GM04503 (cell line): ENCODE measurements around the gene TNFAIP3.
"Not testable (repeated sequence)": the region's sequence is repeated elsewhere in the genome, so short reads cannot be mapped to it uniquely, and the experiment has no call there.

ENCODE experiments used
- DNase-seq: peaks from one replicate; pipeline ENCODE4 v3.0.0-alpha.2; 2012; ENCODE audit warnings: low read depth

Gene TNFAIP3

DNA sequence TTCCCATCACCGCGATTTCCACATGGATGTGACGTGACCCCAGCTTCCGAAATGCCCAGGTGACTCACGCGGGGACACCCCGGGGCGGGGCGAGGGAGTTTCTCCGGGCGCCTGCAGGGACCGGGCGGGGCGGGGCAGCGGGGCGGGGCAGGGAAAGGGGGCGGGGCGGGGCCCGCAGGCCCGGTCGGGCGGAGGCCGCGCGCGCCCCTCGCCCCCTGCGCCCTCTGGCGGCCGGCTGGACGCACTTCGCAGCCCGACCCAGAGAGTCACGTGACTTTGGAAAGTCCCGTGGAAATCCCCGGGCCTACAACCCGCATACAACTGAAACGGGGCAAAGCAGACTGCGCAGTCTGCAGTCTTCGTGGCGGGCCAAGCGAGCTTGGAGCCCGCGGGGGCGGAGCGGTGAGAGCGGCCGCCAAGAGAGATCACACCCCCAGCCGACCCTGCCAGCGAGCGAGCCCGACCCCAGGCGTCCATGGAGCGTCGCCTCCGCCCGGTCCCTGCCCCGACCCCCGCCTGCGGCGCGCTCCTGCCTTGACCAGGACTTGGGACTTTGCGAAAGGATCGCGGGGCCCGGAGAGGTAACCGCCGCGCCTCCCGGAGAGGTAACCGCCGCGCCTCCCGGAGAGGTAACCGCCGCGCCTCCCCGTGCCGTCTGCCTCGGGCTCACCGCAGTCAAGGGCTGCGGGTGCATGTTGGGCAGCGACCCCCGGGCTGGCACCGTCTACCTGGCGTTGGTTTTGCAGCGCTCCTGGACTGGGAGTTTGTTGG is at the start of gene TNFAIP3:
TSS of gene TNFAIP3 (plus strand) at position 346 of the 771 bp plus-strand sequence. CDS start 3,969 bp downstream, outside the sequence.
- DNase-seq = peak; percentile 59

DNA sequence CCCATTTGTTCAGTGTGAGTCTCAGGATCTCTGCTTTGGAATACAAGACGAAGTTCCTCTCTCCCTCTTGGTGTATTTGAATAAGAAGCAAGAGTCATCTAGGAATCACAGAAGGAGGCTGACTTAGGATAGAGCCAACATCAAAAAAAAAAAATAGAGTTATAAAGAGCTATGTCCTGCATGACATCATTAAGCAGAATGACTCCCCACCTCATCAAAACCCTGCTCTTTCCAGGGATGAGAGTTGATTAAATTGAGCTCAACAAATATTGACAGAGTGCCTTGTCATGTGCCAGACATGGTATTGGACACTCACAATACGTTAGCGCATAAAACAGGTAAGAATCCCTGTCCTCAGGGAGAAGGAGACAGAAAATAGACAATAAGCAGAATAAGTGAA is 48.6 kb upstream of the TNFAIP3 start:
- DNase-seq = no peak

DNA sequence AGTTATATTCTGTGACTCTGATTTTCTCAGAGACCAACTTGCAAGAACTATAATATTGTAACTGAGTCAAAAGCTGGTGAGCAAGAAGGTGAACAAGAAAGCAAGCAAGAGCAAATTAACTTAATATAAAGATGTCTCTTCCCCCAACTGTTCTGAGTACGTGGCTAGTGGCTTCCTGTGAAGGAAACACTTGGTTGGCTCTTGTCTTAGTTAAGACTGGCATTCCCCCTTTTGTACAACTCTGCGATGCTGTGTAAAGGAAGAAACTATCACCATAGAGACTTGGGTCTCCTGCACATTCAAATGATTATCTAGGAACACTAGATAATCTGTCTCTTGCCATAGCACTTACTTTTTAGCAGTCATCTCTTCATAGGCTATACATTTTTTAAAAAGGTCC is 47.3 kb upstream of the TNFAIP3 start:
- DNase-seq = no peak

DNA sequence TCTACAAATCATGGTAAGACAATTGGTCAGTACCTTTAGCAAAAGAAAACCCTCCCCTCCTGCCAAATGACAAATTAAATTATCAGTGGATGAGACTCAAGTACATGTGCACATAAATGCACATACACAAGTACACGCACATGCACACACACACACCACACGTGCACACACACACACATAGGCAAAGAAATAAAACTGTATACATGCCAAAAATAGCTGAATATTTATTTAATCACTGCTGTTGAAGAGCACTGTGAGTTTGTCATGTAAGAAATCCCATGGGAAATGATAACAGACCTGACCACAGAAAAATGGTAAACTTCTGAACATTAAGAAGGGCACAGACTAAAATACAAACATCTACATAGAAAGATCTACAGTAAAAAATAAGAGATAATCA is 46.6 kb upstream of the TNFAIP3 start:
- no peak for DNase-seq

DNA sequence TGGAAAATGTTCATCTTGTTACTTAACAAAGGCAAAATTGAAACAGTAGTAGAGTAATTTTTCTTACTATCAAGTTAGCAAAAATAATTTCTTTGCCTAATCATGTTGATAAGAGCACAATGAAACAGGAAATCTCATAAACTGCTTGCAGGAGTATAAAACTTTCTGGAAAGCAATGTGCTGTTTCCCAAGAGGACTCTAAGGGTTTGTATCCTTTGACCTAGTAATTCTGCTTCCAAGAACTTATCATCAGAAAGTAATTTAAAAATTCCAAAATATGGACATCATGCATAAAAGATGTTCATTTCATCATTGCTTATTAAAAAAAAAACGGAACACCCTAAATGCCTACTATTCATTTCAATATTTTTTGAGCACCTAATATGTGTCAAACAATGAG is 46.1 kb upstream of the TNFAIP3 start:
- peak; percentile 40 for DNase-seq

DNA sequence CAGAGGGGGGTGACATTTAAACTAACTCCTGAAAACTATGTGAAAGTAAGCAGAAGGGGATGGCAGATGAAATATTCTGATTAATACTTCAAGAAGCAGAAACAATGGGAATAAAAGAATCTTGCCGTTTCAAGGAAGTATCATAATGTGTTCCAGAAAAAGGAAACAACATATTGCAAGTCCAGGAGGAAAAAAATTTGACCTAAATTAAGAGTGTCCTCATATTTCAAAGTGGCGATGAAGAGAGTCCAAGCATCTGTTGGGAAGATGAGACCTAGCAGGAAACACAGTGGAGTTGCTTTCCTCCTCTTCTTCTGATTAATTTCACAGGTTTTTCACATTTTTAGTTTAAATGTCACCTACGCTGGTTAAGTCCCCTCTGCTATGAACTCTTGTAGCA is 45.6 kb upstream of the TNFAIP3 start:
- DNase-seq = no peak

DNA sequence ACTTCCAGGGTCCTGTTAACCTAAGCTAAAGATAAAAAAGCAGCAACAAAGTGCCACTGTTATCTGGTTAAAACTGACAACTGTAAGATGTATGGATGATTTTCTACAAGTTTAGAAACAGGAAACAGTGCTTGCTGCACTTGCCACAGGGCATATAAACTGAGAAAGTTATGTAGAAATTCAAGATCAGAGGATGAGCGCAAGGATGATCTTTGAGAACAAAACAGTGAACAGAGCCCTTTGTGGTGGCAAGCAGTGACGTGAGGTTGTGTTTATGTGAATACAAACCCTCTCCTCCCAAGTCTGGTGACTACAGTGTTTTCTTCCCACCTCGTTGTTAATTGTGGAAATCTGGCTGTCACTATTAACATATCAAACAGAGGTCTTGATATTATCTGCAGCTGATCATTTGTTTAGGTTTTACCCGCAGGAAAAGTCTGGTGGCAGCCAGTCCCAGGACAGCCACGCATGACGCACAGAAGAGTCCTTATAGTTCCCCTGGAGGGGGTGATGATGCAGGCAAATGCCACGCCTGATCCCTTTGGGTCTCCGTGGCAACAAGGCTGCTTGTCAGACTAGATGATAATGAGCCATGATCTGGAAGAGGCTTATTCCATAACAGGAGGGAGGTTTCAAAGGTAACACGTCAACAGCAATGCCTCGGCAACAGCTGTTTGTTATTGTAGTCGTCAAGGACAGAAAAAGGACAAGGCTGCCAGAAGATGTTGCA is 43.1 kb upstream of the TNFAIP3 start:
- peak; percentile 44 for DNase-seq

DNA sequence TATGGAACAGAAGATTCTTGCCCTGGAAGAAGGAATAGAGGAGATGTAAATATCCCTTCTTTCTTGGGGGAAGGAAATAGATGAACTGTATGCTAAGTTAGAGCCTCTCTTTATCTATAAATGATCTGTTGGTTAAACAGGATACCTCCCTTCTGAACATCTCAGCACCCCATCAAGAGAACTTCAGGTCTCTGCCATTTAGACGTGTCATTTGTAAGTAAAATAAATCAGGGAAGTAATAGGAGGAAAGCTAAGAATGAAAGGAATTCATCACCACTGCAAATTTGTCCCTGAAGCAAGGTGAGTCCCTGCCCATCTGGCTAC is 42.5 kb upstream of the TNFAIP3 start:
- DNase-seq = no peak

DNA sequence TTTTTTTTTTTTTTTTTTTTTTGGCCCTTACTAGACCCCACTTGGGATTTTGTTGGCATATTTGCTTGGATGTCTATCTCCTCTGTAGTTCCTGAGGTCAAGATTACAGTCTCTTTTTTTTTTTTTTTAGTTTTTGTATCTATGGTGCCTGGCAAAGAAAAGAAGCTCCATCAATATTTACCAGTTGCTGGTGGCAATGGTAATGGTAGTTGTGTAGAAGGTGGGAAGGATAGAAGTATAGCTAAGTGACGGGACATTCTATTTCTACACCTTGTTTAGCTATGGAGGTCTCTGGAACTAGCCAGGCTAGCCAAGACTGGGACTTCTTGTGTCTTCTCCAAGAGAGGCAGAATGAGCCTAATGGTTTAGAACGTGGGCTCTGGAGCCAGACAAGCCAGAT is 42.2 kb upstream of the TNFAIP3 start:
- DNase-seq = no peak

DNA sequence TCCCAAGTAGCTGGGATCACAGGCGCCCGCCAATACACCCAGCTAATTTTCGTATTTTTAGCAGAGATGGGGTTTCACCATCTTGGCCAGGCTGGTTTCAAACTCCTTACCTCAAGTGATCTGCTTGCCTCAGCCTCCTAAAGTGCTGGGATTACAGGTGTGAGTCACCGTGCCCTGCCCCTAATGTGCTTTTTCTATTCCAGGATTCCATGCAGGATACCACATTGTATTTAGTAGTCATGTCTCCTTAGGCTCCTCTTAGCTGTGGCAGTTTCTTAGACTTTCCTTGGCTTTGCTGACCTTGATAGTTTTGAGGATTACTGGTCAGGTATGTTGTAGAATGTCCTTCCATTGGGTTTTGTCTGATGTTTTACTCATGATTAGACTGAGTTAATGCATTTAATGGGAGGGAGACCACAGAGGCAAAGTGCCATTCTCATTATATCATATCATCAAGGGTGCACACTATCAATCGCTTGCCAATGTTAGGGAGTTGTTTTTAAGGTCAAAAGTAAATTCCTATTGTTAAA is 39.6 kb upstream of the TNFAIP3 start:
- DNase-seq = no peak

DNA sequence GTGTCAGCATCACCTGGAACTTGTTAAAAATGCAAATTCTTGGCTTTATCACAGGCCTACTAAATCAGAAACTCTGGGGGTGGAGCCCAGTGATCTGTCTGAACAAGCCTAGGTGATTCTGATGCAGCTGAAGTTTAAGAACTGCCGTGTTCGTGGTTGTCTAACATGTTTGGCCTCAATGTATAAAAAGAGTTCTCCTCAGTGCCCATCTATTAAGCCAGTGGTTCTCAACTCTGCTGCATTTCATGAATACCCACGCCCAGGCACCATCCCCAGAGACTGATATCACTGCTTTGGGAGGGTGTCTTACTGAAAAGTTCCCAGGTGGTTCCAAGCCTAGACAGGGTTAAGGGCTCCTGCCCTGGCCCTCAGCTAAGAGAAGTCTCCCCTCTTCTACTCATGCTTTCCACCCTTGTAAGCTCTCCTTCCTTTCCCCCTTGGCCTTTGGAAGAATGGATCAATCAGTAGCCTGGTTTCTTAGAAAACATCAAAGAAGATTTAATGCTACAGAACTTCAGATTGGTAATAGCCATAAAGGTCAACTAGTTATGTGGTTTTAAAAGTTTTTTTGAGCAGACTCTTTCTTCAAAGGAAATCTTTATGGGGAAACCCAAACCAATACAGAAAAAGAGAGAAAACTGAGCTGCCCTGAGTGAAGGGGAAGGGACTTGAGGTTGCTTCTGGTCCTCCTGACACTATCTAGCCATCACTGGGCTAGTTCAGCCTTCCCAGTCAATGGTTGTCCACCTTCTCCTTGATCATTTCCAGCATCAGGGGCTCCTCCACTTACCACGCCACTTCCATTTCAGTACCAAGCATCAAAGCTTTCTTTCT is 38.9 kb upstream of the TNFAIP3 start:
- no peak for DNase-seq

DNA sequence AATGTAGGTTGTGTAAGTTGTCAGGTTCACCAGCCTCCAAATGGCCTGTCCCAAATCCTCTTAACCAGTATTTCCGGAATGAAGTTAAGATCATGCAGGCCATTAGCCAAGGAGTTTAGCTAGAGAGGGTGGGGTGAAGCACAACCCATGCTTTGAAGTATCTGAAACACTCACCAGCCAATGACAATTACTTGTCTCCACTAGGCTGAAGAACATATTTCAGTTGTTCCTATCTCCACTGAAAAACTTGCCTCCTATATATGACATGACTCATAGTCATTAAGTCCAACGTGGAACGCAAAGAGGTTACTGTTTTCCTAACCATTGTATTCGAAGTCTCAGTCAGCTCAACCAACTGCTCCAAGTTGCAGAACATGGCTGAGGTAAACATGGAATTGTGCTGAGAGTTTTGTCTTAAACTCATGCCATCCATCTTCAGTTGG is 37.4 kb upstream of the TNFAIP3 start:
- no peak for DNase-seq

DNA sequence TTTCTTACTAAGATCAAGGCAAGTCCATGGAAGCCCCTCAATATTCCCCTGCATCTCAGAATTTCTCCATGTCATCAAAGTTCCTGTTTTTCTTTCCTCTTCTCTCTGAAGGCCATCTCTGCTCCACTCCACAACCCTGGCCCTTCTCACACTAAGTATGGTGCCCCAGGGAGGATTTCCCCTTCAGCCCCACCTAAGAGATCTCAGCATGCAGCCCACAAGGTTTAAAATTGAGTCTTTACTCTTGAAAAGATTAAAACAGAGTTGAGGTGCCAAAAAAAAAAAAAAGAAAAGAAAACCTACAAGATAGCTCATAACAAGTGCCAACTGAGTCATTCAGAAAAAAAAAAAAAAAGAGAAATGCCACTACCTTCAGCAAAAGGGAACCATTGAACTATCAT is 36.5 kb upstream of the TNFAIP3 start:
- DNase-seq = no peak

DNA sequence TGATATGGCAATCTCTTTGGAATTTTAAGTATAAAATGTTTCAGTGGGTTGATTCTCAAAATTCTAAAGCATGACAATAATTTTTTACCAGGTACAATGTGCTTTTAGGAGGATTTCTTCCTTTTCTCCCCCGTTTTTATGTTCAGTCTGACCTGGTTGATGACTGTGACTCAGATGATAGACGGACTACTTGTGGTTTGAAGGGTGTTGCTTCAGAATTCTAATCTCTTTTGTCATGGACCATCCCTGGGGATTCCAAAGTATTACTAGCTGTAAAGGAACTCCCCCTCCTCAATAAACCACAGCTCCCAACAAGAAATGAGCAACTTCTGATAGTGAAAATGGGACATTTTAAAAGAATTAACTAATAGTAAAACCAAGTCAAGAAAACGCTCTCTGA is 34.9 kb upstream of the TNFAIP3 start:
- DNase-seq = peak; percentile 57

DNA sequence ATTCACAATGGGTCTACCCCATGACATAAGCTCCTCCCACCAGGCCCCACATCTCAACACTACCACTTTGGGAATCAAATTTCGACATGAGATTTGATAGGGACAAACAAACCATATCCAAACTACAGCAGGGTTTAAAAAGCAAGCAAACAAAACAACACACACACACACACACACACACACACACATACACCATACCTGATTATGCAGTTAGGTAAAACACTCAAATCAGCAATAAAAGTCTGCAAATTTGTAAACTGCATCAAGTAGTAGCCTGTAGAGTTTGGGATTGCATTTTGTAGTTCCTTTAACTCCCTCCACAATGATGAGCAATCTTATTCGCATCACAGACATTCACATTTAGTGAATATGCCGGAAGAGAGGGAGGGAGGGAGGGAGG is 32.6 kb upstream of the TNFAIP3 start:
- DNase-seq = no peak

DNA sequence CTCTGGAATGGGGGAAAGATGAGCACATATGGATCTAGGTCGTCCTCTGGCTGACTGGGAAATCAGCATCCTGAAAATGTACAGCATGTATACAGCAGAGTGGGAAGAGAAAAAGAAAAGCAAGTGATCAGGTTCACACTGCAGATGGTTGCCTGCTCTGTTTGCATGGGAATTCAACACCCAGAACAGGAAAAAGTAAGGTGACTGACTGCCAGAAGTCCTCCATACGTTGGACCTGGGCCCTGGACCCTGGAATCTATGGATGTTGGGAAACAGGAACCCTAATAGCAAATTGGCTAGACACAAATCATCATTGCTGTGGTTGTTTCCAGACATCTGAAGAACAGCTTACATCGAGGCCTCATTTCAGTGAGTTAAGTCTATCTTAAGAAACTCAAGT is 30.3 kb upstream of the TNFAIP3 start:
- DNase-seq = no peak

DNA sequence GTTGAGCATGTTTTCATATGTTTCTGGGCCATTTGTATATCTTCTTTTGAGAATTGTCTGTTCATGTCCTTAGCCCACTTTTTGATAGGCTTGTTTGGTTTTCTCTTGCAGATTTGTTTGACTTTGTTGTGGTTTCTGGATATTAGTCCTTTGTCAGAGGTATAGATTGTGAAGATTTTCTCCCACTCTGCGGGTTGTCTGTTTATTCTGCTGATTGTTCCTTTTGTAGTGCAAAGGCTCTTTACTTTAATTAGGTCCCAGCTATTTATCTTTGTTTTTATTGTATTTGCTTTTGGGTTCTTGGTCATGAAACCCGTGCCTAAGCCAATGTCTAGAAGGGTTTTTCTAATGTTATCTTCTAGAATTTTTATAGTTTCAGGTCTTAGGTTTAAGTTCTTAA is 29.0 kb upstream of the TNFAIP3 start:
- not testable (repeated sequence) for DNase-seq

DNA sequence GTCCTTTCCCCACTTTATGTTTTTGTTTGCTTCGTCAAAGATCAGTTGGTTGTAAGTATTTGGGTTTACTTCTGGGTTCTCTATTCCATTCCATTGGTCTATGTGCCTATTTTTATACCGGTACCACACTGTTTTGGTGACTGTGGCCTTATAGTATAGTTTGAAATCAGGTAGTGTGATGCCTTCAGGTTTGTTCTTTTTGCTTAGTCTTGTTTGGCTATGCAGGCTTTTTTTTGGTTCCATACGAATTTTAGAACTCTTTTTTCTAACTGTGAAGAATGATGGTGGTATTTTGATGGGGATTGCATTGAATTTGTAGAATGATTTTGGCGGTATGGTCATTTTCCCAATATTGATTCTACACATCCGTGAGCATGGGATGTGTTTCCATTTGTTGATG is 28.5 kb upstream of the TNFAIP3 start:
- DNase-seq = not testable (repeated sequence)

DNA sequence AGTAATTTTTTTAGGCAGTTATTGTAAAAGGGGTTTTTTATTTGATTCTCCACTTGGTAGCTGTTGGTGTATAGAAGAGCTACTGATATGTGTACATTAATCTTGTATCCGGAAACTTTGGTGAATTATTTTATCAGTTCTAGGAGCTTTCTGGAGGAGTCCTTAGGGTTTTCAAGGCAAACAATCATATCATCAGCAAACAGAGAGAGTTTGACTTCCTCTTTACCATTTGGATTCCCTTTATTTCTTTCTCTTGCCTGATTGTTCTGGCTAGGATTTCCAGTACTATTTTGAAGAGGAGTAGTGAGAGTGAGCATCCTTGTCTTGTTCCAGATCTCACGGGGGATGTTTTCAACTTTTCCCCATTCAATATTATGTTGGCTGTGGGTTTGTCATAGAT is 28.0 kb upstream of the TNFAIP3 start:
- no peak for DNase-seq

DNA sequence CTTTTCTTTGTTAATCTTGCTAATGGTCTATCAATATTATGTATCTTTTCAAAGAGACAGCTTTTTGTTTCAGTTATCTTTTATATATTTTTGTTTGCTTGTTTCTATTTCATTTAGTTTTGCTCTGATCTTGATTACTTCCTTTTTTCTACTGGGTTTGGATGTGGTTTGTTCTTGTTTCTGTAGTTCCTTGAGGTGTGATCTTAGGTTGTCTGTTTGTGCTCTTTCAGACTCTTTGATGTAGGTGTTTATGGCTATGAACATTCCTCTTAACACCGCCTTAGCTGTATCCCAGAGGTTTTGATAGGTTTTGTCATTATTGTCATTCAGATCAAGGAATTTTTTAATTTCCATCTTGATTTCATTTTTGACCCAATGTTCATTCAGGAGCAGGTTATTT is 26.8 kb upstream of the TNFAIP3 start:
- no peak for DNase-seq

DNA sequence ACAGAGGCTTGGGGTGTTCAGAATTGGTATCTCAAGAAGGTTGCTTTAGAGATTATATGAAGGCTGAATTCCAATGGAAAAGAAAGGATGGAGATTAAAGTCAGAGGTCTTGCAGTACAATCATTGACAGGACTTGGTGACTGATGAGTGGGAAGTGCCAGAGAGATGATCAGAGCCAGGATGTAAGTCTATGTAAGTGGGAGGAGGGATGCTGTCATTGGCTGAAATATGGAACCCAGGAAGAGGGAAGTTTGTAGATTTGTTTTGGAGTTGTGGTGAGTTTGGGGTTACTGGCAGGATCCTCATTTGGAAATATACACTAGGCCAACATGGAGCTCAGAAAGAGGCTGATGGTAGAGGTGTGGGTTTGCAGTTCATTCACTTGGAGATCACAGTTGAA is 23.8 kb upstream of the TNFAIP3 start:
- no peak for DNase-seq

DNA sequence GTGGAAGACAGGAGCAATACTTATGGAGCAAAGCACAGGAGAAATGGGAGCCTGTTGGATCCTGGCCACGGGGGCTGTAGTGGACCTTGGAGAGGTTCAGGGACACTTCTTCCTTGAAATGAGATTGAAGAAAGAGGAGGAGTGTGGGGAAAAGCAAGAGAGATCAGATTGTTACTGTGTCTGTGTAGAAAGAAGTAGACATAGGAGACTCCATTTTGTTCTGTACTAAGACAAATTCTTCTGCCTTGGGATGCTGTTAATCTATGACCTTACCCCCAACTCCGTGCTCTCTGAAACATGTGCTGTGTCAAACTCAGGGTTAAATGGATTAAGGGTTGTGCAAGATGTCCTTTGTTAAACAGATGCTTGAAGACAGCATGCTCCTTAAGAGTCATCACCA is 22.7 kb upstream of the TNFAIP3 start:
- DNase-seq = not testable (repeated sequence)

DNA sequence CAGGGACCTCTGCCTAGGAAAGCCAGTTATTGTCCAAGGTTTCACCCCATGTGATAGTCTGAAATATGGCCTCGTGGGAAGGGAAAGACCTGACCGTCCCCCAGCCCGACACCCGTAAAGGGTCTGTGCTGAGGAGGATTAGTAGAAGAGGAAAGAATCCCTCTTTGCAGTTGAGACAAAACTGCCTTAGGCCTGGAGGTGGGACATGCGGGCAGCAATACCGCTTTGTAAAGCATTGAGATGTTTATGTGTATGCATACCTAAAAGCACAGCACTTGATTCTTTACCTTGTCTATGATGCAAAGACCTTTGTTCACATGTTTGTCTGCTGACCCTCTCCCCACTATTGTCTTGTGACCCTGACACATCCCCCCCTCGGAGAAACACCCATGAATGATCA is 22.3 kb upstream of the TNFAIP3 start:
- DNase-seq = not testable (repeated sequence)
